RWPE2 (cell line): ENCODE measurements around the gene UEVLD.
A peak's percentile ranks its signal among the peaks of the same experiment; 100 is the strongest.

ENCODE experiments used
- ATAC-seq: fragments of 200-7000 bp; cut with Tn5 transposase; 3 replicates; pipeline ENCODE4 v1.9.1; 2021; ENCODE audit warnings: low read depth
- DNase-seq: peaks from one replicate; pipeline ENCODE4 v3.0.0-alpha.2; 2020; ENCODE audit warnings: low spot score
- H3K27ac ChIP-seq: fragments of 450-650 bp; 2 replicates; pipeline ENCODE4 v1.5.1; 2017; ENCODE audit warnings: mild to moderate bottlenecking; ENCODE audit not compliant: poor library complexity, severe bottlenecking
- H3K27me3 ChIP-seq: fragments of 250-450 bp; sonication (Bioruptor Pico); 2 replicates; pipeline ENCODE4 v1.5.1; 2021; ENCODE audit warnings: mild to moderate bottlenecking, moderate library complexity; ENCODE audit not compliant: insufficient read depth, poor library complexity, severe bottlenecking
- H3K36me3 ChIP-seq: fragments of 250-450 bp; sonication (Bioruptor Pico); 2 replicates; pipeline ENCODE4 v1.5.1; 2020; ENCODE audit warnings: low read depth, mild to moderate bottlenecking, moderate library complexity
- H3K4me1 ChIP-seq: fragments of 250-450 bp; sonication (Bioruptor Pico); 2 replicates; pipeline ENCODE4 v1.5.1; 2021; ENCODE audit warnings: mild to moderate bottlenecking, moderate library complexity; ENCODE audit not compliant: insufficient read depth, poor library complexity, severe bottlenecking
- H3K4me3 ChIP-seq: fragments of 250-450 bp; sonication (Bioruptor Pico); 2 replicates; pipeline ENCODE4 v1.5.1; 2021; ENCODE audit warnings: mild to moderate bottlenecking, moderate library complexity; ENCODE audit not compliant: severe bottlenecking
- H3K9me3 ChIP-seq: fragments of 250-450 bp; sonication (Bioruptor Pico); 2 replicates; pipeline ENCODE4 v1.5.1; 2021; ENCODE audit warnings: mild to moderate bottlenecking, moderate library complexity; ENCODE audit not compliant: severe bottlenecking
- CTCF ChIP-seq: fragments of 450-650 bp; IDR thresholded peaks from one replicate; pipeline ENCODE4 v1.5.1; 2017; ENCODE audit warnings: mild to moderate bottlenecking, moderate library complexity; ENCODE audit not compliant: poor library complexity, severe bottlenecking

The UEVLD gene

GRCh38 chr11:18495271-18495670, 93.3 kb downstream of the UEVLD start:
- no peak overlapping the region for H3K27ac ChIP-seq
- ATAC-seq (no peak), DNase-seq (no peak)
- H3K27me3 ChIP-seq: no peaks in the 10 kb centered on the region
- H3K4me3 ChIP-seq: no peak overlapping the region
- no peak for TF ChIP-seq CTCF
- H3K9me3 ChIP-seq: no peaks in the 10 kb centered on the region
- peaks cover 67% of the 10 kb centered on the region for H3K36me3 ChIP-seq
- peaks cover 26% of the 10 kb centered on the region for H3K4me1 ChIP-seq

GRCh38 chr11:18493310-18493709, 95.2 kb downstream of the UEVLD start:
- Histone ChIP-seq H3K36me3 (peaks cover 59% of the 10 kb centered on the region), H3K27ac (peak overlapping the region; percentile 22), H3K4me3 (no peak overlapping the region), H3K27me3 (no peaks in the 10 kb centered on the region), H3K4me1 (peaks cover 26% of the 10 kb centered on the region), H3K9me3 (no peaks in the 10 kb centered on the region)
- no peak for TF ChIP-seq CTCF
- ATAC-seq (peak; percentile 65), DNase-seq (no peak)

- no peak for DNase-seq
- H3K4me1 ChIP-seq: peaks cover 26% of the 10 kb centered on the region
- H3K9me3 ChIP-seq: no peaks in the 10 kb centered on the region
- no peak for TF ChIP-seq CTCF
- peak overlapping the region; percentile 22 for H3K27ac ChIP-seq
- peak; percentile 14; the same call in 1 of the 3 replicates for ATAC-seq
- H3K36me3 ChIP-seq: peaks cover 54% of the 10 kb centered on the region
- no peak overlapping the region for H3K4me3 ChIP-seq
- no peaks in the 10 kb centered on the region for H3K27me3 ChIP-seq
These were observed 95.6 kb downstream of the UEVLD start for GRCh38 chr11:18492888-18493287.

- no peak for DNase-seq
- no peak overlapping the region for H3K4me3 ChIP-seq
- H3K9me3 ChIP-seq: no peaks in the 10 kb centered on the region
- H3K4me1 ChIP-seq: peaks cover 26% of the 10 kb centered on the region
- ATAC-seq: no peak
- H3K27me3 ChIP-seq: no peaks in the 10 kb centered on the region
- TF ChIP-seq CTCF: no peak
- H3K27ac ChIP-seq: no peak overlapping the region
- peaks cover 58% of the 10 kb centered on the region for H3K36me3 ChIP-seq
These were observed 96.6 kb downstream of the UEVLD start for GRCh38 chr11:18491924-18492323.

GRCh38 chr11:18490736-18491485, 97.6 kb downstream of the UEVLD start:
- Histone ChIP-seq H3K27ac (no peak overlapping the region), H3K9me3 (no peaks in the 10 kb centered on the region), H3K27me3 (no peaks in the 10 kb centered on the region), H3K4me1 (peaks cover 26% of the 10 kb centered on the region), H3K4me3 (no peak overlapping the region), H3K36me3 (peaks cover 58% of the 10 kb centered on the region)
- ATAC-seq (no peak), DNase-seq (no peak)
- TF ChIP-seq CTCF: no peak
